SJSA1 (cell line): ENCODE data around the gene CACNA1C. TPM values are rescaled to one million over a fixed set of nuclear protein-coding genes. Genes with fewer than 3 reads are reported as not detected.

Source experiments
- DNase-seq, 2 experiments: peaks; one replicate each; pipeline ENCODE4 v3.0.0-alpha.2; 2015 to 2020; ENCODE audit warnings: low spot score in 2 of 2, low read depth in 1 of 2
- H3K27ac ChIP-seq: fragments of 250-450 bp; sonication (Bioruptor Pico); 2 replicates; pipeline ENCODE4 v1.5.1; 2020; ENCODE audit warnings: mild to moderate bottlenecking, moderate library complexity
- H3K27me3 ChIP-seq: fragments of 250-450 bp; sonication (Bioruptor Pico); replicated peaks from 2 replicates; pipeline ENCODE4 v1.5.1; 2020; ENCODE audit warnings: mild to moderate bottlenecking, moderate library complexity
- H3K36me3 ChIP-seq: fragments of 250-450 bp; sonication (Bioruptor Pico); 2 replicates; pipeline ENCODE4 v1.5.1; 2020; ENCODE audit warnings: mild to moderate bottlenecking
- H3K4me1 ChIP-seq: fragments of 250-450 bp; sonication (Bioruptor Pico); replicated peaks from 2 replicates; pipeline ENCODE4 v1.6.1; 2021; ENCODE audit warnings: mild to moderate bottlenecking
- H3K4me3 ChIP-seq: fragments of 250-450 bp; sonication (Bioruptor Pico); 2 replicates; pipeline ENCODE4 v1.5.1; 2020; ENCODE audit warnings: mild to moderate bottlenecking
- H3K9me3 ChIP-seq: fragments of 250-450 bp; sonication (Bioruptor Pico); replicated peaks from 2 replicates; pipeline ENCODE4 v1.5.1; 2020; ENCODE audit warnings: mild to moderate bottlenecking
- total RNA-seq: library from RNA; depleted of rRNA; stranded (reverse); fragments of >200 nt; shearing (Covaris generic); gene quantifications from 2 replicates; pipeline ENCODE4 v1.2.3, GENCODE V29; 2014

Gene CACNA1C
- total RNA-seq, 1 experiment from 2014 or later: 6.1 TPM

GRCh38 chr12:2332236-2332635 lies 279.4 kb downstream of the CACNA1C start:
- Histone ChIP-seq H3K9me3 (no peaks in the 10 kb centered on the region), H3K27me3 (no peaks in the 10 kb centered on the region), H3K4me1 (peaks cover 54% of the 10 kb centered on the region), H3K36me3 (no peaks in the 10 kb centered on the region; the same call in 1 of the 2 replicates), H3K27ac (no peak overlapping the region), H3K4me3 (no peak overlapping the region)
- no peak for DNase-seq

- no peak overlapping the region for H3K27ac ChIP-seq
- no peaks in the 10 kb centered on the region for H3K27me3 ChIP-seq
- no peaks in the 10 kb centered on the region for H3K9me3 ChIP-seq
- H3K4me1 ChIP-seq: peaks cover 61% of the 10 kb centered on the region
- H3K4me3 ChIP-seq: no peak overlapping the region
- no peaks in the 10 kb centered on the region; the same call in 1 of the 2 replicates for H3K36me3 ChIP-seq
- DNase-seq: no peak
These were observed 280.2 kb downstream of the CACNA1C start for GRCh38 chr12:2332947-2333346.

GRCh38 chr12:2333491-2334195 lies 280.9 kb downstream of the CACNA1C start:
- Histone ChIP-seq H3K36me3 (no peaks in the 10 kb centered on the region; the same call in 1 of the 2 replicates), H3K27me3 (no peaks in the 10 kb centered on the region), H3K4me3 (no peak overlapping the region), H3K4me1 (peaks cover 68% of the 10 kb centered on the region), H3K9me3 (no peaks in the 10 kb centered on the region), H3K27ac (no peak overlapping the region)
- no peak for DNase-seq

- DNase-seq: no peak
- Histone ChIP-seq H3K4me3 (no peak overlapping the region), H3K27ac (no peak overlapping the region), H3K9me3 (no peaks in the 10 kb centered on the region), H3K27me3 (no peaks in the 10 kb centered on the region), H3K36me3 (no peaks in the 10 kb centered on the region), H3K4me1 (peaks cover 75% of the 10 kb centered on the region)
These were observed 281.5 kb downstream of the CACNA1C start for GRCh38 chr12:2334271-2334670.

- H3K27me3 ChIP-seq: no peaks in the 10 kb centered on the region
- H3K36me3 ChIP-seq: no peaks in the 10 kb centered on the region
- no peak for DNase-seq
- peak overlapping the region; percentile 92 for H3K27ac ChIP-seq
- H3K4me3 ChIP-seq: no peak overlapping the region
- no peaks in the 10 kb centered on the region for H3K9me3 ChIP-seq
- peaks cover 79% of the 10 kb centered on the region for H3K4me1 ChIP-seq
These were observed 281.9 kb downstream of the CACNA1C start for GRCh38 chr12:2334689-2335088.

- peaks cover 83% of the 10 kb centered on the region for H3K4me1 ChIP-seq
- no peak overlapping the region for H3K4me3 ChIP-seq
- no peak for DNase-seq
- no peaks in the 10 kb centered on the region for H3K36me3 ChIP-seq
- no peaks in the 10 kb centered on the region for H3K9me3 ChIP-seq
- peak overlapping the region; percentile 92 for H3K27ac ChIP-seq
- no peaks in the 10 kb centered on the region for H3K27me3 ChIP-seq
These were observed 282.3 kb downstream of the CACNA1C start for GRCh38 chr12:2335109-2335508.

- DNase-seq: no peak
- Histone ChIP-seq H3K27me3 (no peaks in the 10 kb centered on the region), H3K36me3 (no peaks in the 10 kb centered on the region), H3K4me3 (no peak overlapping the region), H3K9me3 (no peaks in the 10 kb centered on the region), H3K4me1 (peaks cover 84% of the 10 kb centered on the region), H3K27ac (peak overlapping the region; percentile 92)
These were observed 282.7 kb downstream of the CACNA1C start for GRCh38 chr12:2335513-2335912.

GRCh38 chr12:2335916-2336315 lies 283.1 kb downstream of the CACNA1C start:
- DNase-seq: no peak
- Histone ChIP-seq H3K4me3 (no peak overlapping the region), H3K27ac (peak overlapping the region; percentile 92), H3K4me1 (peaks cover 85% of the 10 kb centered on the region), H3K9me3 (no peaks in the 10 kb centered on the region), H3K36me3 (no peaks in the 10 kb centered on the region), H3K27me3 (no peaks in the 10 kb centered on the region)

GRCh38 chr12:2336409-2336829 lies 283.6 kb downstream of the CACNA1C start:
- H3K4me1 ChIP-seq: peaks cover 90% of the 10 kb centered on the region
- peak overlapping the region; percentile 92 for H3K27ac ChIP-seq
- H3K36me3 ChIP-seq: no peaks in the 10 kb centered on the region
- no peak overlapping the region for H3K4me3 ChIP-seq
- H3K27me3 ChIP-seq: no peaks in the 10 kb centered on the region
- no peaks in the 10 kb centered on the region for H3K9me3 ChIP-seq
- DNase-seq: peak; percentile 85 to 92

- Histone ChIP-seq H3K27me3 (no peaks in the 10 kb centered on the region), H3K9me3 (no peaks in the 10 kb centered on the region), H3K36me3 (no peaks in the 10 kb centered on the region), H3K4me1 (peaks cover 94% of the 10 kb centered on the region), H3K4me3 (no peak overlapping the region), H3K27ac (peak overlapping the region; percentile 92)
- DNase-seq: no peak
These were observed 284.5 kb downstream of the CACNA1C start for GRCh38 chr12:2337031-2338010.

GRCh38 chr12:2338381-2338780 lies 285.6 kb downstream of the CACNA1C start:
- Histone ChIP-seq H3K4me3 (no peak overlapping the region), H3K36me3 (no peaks in the 10 kb centered on the region), H3K9me3 (no peaks in the 10 kb centered on the region), H3K4me1 (peaks cover 94% of the 10 kb centered on the region), H3K27me3 (no peaks in the 10 kb centered on the region), H3K27ac (peak overlapping the region; percentile 67)
- DNase-seq: no peak

GRCh38 chr12:2338991-2339431 lies 286.2 kb downstream of the CACNA1C start:
- no peaks in the 10 kb centered on the region for H3K27me3 ChIP-seq
- peak overlapping the region; percentile 67 for H3K27ac ChIP-seq
- DNase-seq: peak; percentile 72 to 74
- no peak overlapping the region for H3K4me3 ChIP-seq
- H3K36me3 ChIP-seq: no peaks in the 10 kb centered on the region
- H3K4me1 ChIP-seq: peaks cover 94% of the 10 kb centered on the region
- H3K9me3 ChIP-seq: no peaks in the 10 kb centered on the region

- peaks cover 76% of the 10 kb centered on the region for H3K4me1 ChIP-seq
- no peaks in the 10 kb centered on the region for H3K9me3 ChIP-seq
- no peaks in the 10 kb centered on the region for H3K27me3 ChIP-seq
- H3K27ac ChIP-seq: peak overlapping the region; percentile 96
- DNase-seq: no peak
- no peak overlapping the region for H3K4me3 ChIP-seq
- no peaks in the 10 kb centered on the region for H3K36me3 ChIP-seq
These were observed 288.4 kb downstream of the CACNA1C start for GRCh38 chr12:2341051-2341751.
